HepG2 (cell line): Measurements from ENCODE around the gene LIFR. TPM values are rescaled to one million over a fixed set of nuclear protein-coding genes. Genes with fewer than 3 reads are reported as not detected.
A peak's percentile ranks its signal among the peaks of the same experiment; 100 is the strongest.

Experiments
- AKAP8 ChIP-seq: sonication (generic); formaldehyde crosslinking; IDR thresholded peaks from 2 replicates; pipeline ENCODE4 v1.5.1; 2020; ENCODE audit warnings: mild to moderate bottlenecking, missing genetic modification reagents
- DR1 ChIP-seq: sonication (generic); formaldehyde crosslinking; IDR thresholded peaks from 2 replicates; pipeline ENCODE4 v1.8.0; 2021; ENCODE audit warnings: mild to moderate bottlenecking, missing genetic modification reagents, inconsistent platforms
- E2F2 ChIP-seq: sonication (generic); formaldehyde crosslinking; IDR thresholded peaks from 2 replicates; pipeline ENCODE4 v1.4.0; 2020; ENCODE audit warnings: missing genetic modification reagents, borderline replicate concordance
- FOXP4 ChIP-seq: sonication (generic); formaldehyde crosslinking; IDR thresholded peaks from 2 replicates; pipeline ENCODE4 v1.4.0; 2020; ENCODE audit warnings: missing genetic modification reagents
- GATAD2A ChIP-seq: IDR thresholded peaks from 2 replicates; pipeline ENCODE4 v1.6.1; 2016
- HOXA7 ChIP-seq: sonication (generic); formaldehyde crosslinking; IDR thresholded peaks from 2 replicates; pipeline ENCODE4 v1.8.1; 2022; ENCODE audit warnings: mild to moderate bottlenecking, missing genetic modification reagents, moderate library complexity
- MED1 ChIP-seq: sonication (generic); formaldehyde crosslinking; IDR thresholded peaks from 2 replicates; pipeline ENCODE4 v1.4.0; 2020; ENCODE audit warnings: missing genetic modification reagents
- MIER3 ChIP-seq: IDR thresholded peaks from 2 replicates; pipeline ENCODE4 v1.6.1; 2016; ENCODE audit warnings: missing compliant biosample characterization, borderline replicate concordance
- MYPOP ChIP-seq: sonication (generic); formaldehyde crosslinking; IDR thresholded peaks from 2 replicates; pipeline ENCODE4 v1.8.1; 2023; ENCODE audit warnings: mild to moderate bottlenecking, moderate library complexity, missing genetic modification reagents
- NKX3-1 ChIP-seq: sonication (generic); formaldehyde crosslinking; IDR thresholded peaks from 2 replicates; pipeline ENCODE4 v1.5.0; 2020; ENCODE audit warnings: missing genetic modification reagents
- NR2F6 ChIP-seq, 2 experiments: IDR thresholded peaks; 2 replicates each; pipeline ENCODE4 v1.6.1; 2016; ENCODE audit warnings: antibody characterized with exemption in 1 of 2, mild to moderate bottlenecking in 1 of 2
- POLR2A ChIP-seq, 2 experiments: IDR thresholded peaks; 2 replicates each; pipeline ENCODE4 v1.6.1; 2011; ENCODE audit warnings: low read depth in 2 of 2, low read length in 2 of 2, mild to moderate bottlenecking in 1 of 2, moderate library complexity in 1 of 2; ENCODE audit not compliant: insufficient read depth in 1 of 2
- SIN3A ChIP-seq: IDR thresholded peaks from 2 replicates; pipeline ENCODE4 v1.6.1; 2011; ENCODE audit warnings: low read depth, mild to moderate bottlenecking, control low read depth, low read length, borderline replicate concordance
- SRSF1 ChIP-seq: fragments of 200-400 bp; formaldehyde crosslinking; optimal IDR thresholded peaks from 2 replicates; pipeline ENCODE3; 2017; ENCODE audit warnings: mild to moderate bottlenecking, low read depth, low read length, moderate library complexity
- THAP8 ChIP-seq: sonication (generic); formaldehyde crosslinking; IDR thresholded peaks from 2 replicates; pipeline ENCODE4 v1.5.1; 2020; ENCODE audit warnings: missing genetic modification reagents, mild to moderate bottlenecking, borderline replicate concordance
- ZMYM3 ChIP-seq: sonication (generic); formaldehyde crosslinking; IDR thresholded peaks from 2 replicates; pipeline ENCODE4 v1.5.1; 2020; ENCODE audit warnings: mild to moderate bottlenecking, missing genetic modification reagents
- ZMYM4 ChIP-seq: sonication (generic); formaldehyde crosslinking; IDR thresholded peaks from 2 replicates; pipeline ENCODE4 v1.8.1; 2023; ENCODE audit warnings: mild to moderate bottlenecking, missing genetic modification reagents
- ZNF251 ChIP-seq: sonication (generic); formaldehyde crosslinking; IDR thresholded peaks from 2 replicates; pipeline ENCODE4 v1.9.0; 2021; ENCODE audit warnings: mild to moderate bottlenecking, missing genetic modification reagents
- ZNF296 ChIP-seq: sonication (generic); formaldehyde crosslinking; conservative IDR thresholded peaks from 2 replicates; pipeline ENCODE4 v1.5.0; 2020; ENCODE audit warnings: mild to moderate bottlenecking, missing genetic modification reagents
- ZNF350 ChIP-seq: sonication (generic); formaldehyde crosslinking; IDR thresholded peaks from 2 replicates; pipeline ENCODE4 v1.4.0; 2020; ENCODE audit warnings: mild to moderate bottlenecking, low read depth, missing genetic modification reagents, borderline replicate concordance
- ZNF382 ChIP-seq: sonication (generic); formaldehyde crosslinking; IDR thresholded peaks from 2 replicates; pipeline ENCODE4 v1.5.0; 2020; ENCODE audit warnings: missing genetic modification reagents, mild to moderate bottlenecking, borderline replicate concordance
- ZNF616 ChIP-seq: sonication (generic); formaldehyde crosslinking; IDR thresholded peaks from 2 replicates; pipeline ENCODE4 v1.5.0; 2020; ENCODE audit warnings: low read depth, mild to moderate bottlenecking, missing genetic modification reagents
- ZNF7 ChIP-seq: IDR thresholded peaks from 2 replicates; pipeline ENCODE4 v1.6.1; 2016; ENCODE audit warnings: missing biosample characterization, missing genetic modification reagents
- ZNF704 ChIP-seq: sonication (generic); formaldehyde crosslinking; IDR thresholded peaks from 2 replicates; pipeline ENCODE4 v1.8.1; 2023; ENCODE audit warnings: mild to moderate bottlenecking, inconsistent platforms, moderate library complexity, missing genetic modification reagents, borderline replicate concordance
- ZNF75D ChIP-seq: sonication (generic); formaldehyde crosslinking; IDR thresholded peaks from 2 replicates; pipeline ENCODE4 v1.8.1; 2023; ENCODE audit warnings: missing genetic modification reagents, mild to moderate bottlenecking, borderline replicate concordance
- ZNF772 ChIP-seq: sonication (generic); formaldehyde crosslinking; IDR thresholded peaks from 2 replicates; pipeline ENCODE4 v1.5.0; 2020; ENCODE audit warnings: mild to moderate bottlenecking, missing genetic modification reagents
- ZSCAN29 ChIP-seq: sonication (generic); formaldehyde crosslinking; conservative IDR thresholded peaks from 2 replicates; pipeline ENCODE4 v1.4.0; 2020; ENCODE audit warnings: mild to moderate bottlenecking, missing genetic modification reagents
- polyA plus RNA-seq, 8 experiments: library from polyadenylated mRNA; depleted of rRNA in 3 of 8; stranded (reverse) in 7 of 8; unstranded in 1 of 8; fragments of >200 nt; fragmentation: Illumina TruSeq in 4 of 8; extraction: Trizol in 4 of 8; gene quantifications; 2 replicates each; pipeline versions ENCODE4 v1.2.1 to v1.2.3, GENCODE V29; 2011 to 2016; ENCODE audit warnings: low read depth in 4 of 8, missing spikeins in 1 of 8, mixed read lengths in 1 of 8; ENCODE audit not compliant: insufficient read depth in 1 of 8
- total RNA-seq, 5 experiments: library from RNA; depleted of rRNA; stranded (reverse); fragments of >200 nt; fragmentation: Illumina TruSeq; extraction: Trizol; gene quantifications; 2 replicates each; pipeline ENCODE4 v1.2.3, GENCODE V29; 2016; ENCODE audit warnings: low read depth in 1 of 5

The LIFR gene
- total and polyA plus RNA-seq, 2 of the 13 experiments (the other 11 are each of a cell fraction or from before 2014, with no cell fraction given), result 6.3 to 25.2 TPM

- TF ChIP-seq E2F2 (CRISPR knock-in tag) (no peak), DR1 (CRISPR knock-in tag) (no peak), ZNF7 (peak; percentile 69; the same call in 1 of the 2 replicates), AKAP8 (CRISPR knock-in tag) (no peak), SIN3A (no peak), ZNF382 (no peak), ZNF296 (CRISPR knock-in tag) (no peak), ZMYM4 (peak; percentile 81), ZSCAN29 (CRISPR knock-in tag) (peak; percentile 38; the same call in 1 of the 2 replicates), MIER3 (CRISPR knock-in tag) (no peak), GATAD2A (CRISPR knock-in tag) (peak; percentile 79), ZMYM3 (CRISPR knock-in tag) (peak; percentile 82), THAP8 (CRISPR knock-in tag) (no peak), MED1 (peak; percentile 62), FOXP4 (CRISPR knock-in tag) (peak; percentile 70), ZNF704 (no peak), ZNF251 (CRISPR knock-in tag) (no peak), ZNF616 (0 out of 2 replicates have a peak, but pooled peaks have one; percentile 47), MYPOP (CRISPR knock-in tag) (no peak), NKX3-1 (CRISPR knock-in tag) (no peak), NR2F6 (IDR thresholded peaks at IDR 0.05) (peak; percentile 33; the same call in 1 of the 2 replicates), NR2F6 (CRISPR knock-in tag; IDR thresholded peaks at IDR 0.05) (no peak; the same call in none of the 2 replicates), POLR2A (IDR thresholded peaks at IDR 0.05; ENCODE audit: insufficient read depth in 1 of 2, low read depth in 2 of 2, low read length in 2 of 2) (peak in 1 of 2 experiments; percentile 46; a peak in 1 of 4 replicates), ZNF75D (CRISPR knock-in tag) (no peak), HOXA7 (CRISPR knock-in tag) (no peak), SRSF1 (no peak), ZNF350 (CRISPR knock-in tag) (no peak), ZNF772 (no peak)
Observed at GRCh38 chr5:38546691-38547146, 9.7 kb downstream of the LIFR start (continued).
